ENCODE measurements around the gene C21orf58.
A peak's percentile ranks its signal among the peaks of the same experiment; 100 is the strongest.
"Not testable (repeated sequence)": the region's sequence is repeated elsewhere in the genome, so short reads cannot be mapped to it uniquely, and the experiment has no call there.

C21orf58 gene

GRCh38 chr21:46324390-46325072 is 861 bp upstream of the C21orf58 start:
- DNase-seq (ENCODE audit: low read depth): peak; percentile 78

- peak; percentile 29 for DNase-seq (ENCODE audit: low read depth)
These were observed 402 bp downstream of the C21orf58 start for GRCh38 chr21:46323227-46323709.

GRCh38 chr21:46322351-46323226 is 1.1 kb downstream of the C21orf58 start:
- DNase-seq (ENCODE audit: low read depth): peak; percentile 57

GRCh38 chr21:46320331-46320801 is 3.3 kb downstream of the C21orf58 start:
- no peak for DNase-seq (ENCODE audit: low read depth)

- DNase-seq (ENCODE audit: low read depth): no peak
These were observed 4.5 kb downstream of the C21orf58 start for GRCh38 chr21:46319186-46319585.

- no peak for DNase-seq (ENCODE audit: low read depth)
These were observed 5.2 kb downstream of the C21orf58 start for GRCh38 chr21:46318464-46318845.

- DNase-seq (ENCODE audit: low read depth): no peak
These were observed 5.8 kb downstream of the C21orf58 start for GRCh38 chr21:46317710-46318463.

GRCh38 chr21:46316708-46317324 is 6.9 kb downstream of the C21orf58 start:
- no peak for DNase-seq (ENCODE audit: low read depth)

GRCh38 chr21:46314441-46315020 is 9.1 kb downstream of the C21orf58 start:
- no peak for DNase-seq (ENCODE audit: low read depth)

- DNase-seq (ENCODE audit: low read depth): no peak
These were observed 10.7 kb downstream of the C21orf58 start for GRCh38 chr21:46312949-46313348.

GRCh38 chr21:46311568-46311967 is 12.1 kb downstream of the C21orf58 start:
- DNase-seq (ENCODE audit: low read depth): no peak

GRCh38 chr21:46310260-46310659 is 13.4 kb downstream of the C21orf58 start:
- DNase-seq (ENCODE audit: low read depth): not testable (repeated sequence)

GRCh38 chr21:46308431-46308830 is 15.2 kb downstream of the C21orf58 start:
- peak; percentile 16 for DNase-seq (ENCODE audit: low read depth)

- peak; percentile 67 for DNase-seq (ENCODE audit: low read depth)
These were observed 16.0 kb downstream of the C21orf58 start for GRCh38 chr21:46307625-46308024.

GRCh38 chr21:46304955-46305354 is 18.7 kb downstream of the C21orf58 start:
- DNase-seq (ENCODE audit: low read depth): no peak

GRCh38 chr21:46304437-46304836 is 19.2 kb downstream of the C21orf58 start:
- DNase-seq (ENCODE audit: low read depth): no peak

- no peak for DNase-seq (ENCODE audit: low read depth)
These were observed 21.9 kb downstream of the C21orf58 start for GRCh38 chr21:46301759-46302158.

GRCh38 chr21:46299167-46299566 is 24.5 kb downstream of the C21orf58 start:
- no peak for DNase-seq (ENCODE audit: low read depth)

- peak; percentile 32 for DNase-seq (ENCODE audit: low read depth)
These were observed 26.1 kb downstream of the C21orf58 start for GRCh38 chr21:46297338-46298271.

All from iris pigment epithelial cell (primary cell).